Left renal cortex interstitium (tissue), 4 donors: ENCODE data around the gene DIP2C. TPM values are rescaled to one million over a fixed set of nuclear protein-coding genes. Genes with fewer than 3 reads are reported as not detected.
"Not testable (repeated sequence)": the region's sequence is repeated elsewhere in the genome, so short reads cannot be mapped to it uniquely, and the experiment has no call there.

ENCODE experiments used
- DNase-seq, 4 donors: peaks; one replicate each; pipeline ENCODE4 v3.0.0-alpha.2; 2013; ENCODE audit warnings: low read depth in 4 of 4, low spot score in 2 of 4, missing footprints in 1 of 4
- polyA plus RNA-seq, 4 donors: library from polyadenylated mRNA; unstranded; fragments of 120-200 nt; gene quantifications; one replicate each; pipeline ENCODE4 v1.2.1, GENCODE V29; 2013; ENCODE audit not compliant: insufficient read length in 4 of 4

The DIP2C gene
- polyA plus RNA-seq, 4 donors: 19.4 to 23.6 (median 20.2) TPM

DNA sequence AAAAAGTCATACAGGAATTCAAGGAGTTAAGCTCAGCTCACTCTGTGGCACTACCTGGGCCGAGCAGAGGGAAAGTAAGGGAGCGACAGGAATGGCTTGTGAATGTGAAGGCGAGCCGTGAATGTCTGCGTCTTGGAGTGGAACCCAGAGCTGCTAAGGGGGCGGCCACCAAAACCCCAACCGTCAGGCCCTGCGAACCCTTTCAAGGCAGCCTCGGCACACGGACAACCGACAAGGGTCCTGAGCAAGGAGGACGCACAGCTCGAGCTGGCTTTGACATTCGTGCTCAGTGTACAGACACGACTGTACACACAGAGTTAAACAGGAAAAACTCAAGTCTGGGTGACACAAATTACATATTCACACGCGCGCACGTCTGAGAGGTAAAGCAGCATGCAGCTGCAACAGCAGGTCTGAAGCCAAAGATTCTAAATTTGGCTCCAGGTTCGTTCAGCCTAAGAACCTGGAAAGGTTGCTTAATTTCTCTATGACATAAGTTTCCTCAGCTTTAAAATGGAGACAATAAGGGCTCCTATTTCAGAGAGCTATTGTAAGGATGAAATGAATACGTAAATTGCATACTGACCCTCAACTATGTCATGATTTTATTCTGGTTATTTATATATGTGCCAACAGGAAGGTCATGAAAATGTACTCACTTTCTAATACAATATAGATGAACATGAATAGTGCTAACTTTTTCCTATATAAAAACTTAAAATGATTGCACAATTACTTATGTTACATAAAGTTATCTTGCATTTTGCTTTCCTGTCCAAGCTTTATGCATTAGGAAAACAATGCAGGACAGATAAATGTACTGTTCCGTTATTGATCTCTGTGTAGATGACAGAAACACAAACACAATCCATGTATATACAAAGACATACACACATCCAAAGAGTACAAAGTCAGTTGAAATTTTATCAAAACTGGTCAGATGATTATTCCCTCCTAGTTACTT is 361.3 kb downstream of the DIP2C start:
- DNase-seq: no peak

- DNase-seq: no peak
Observed at GRCh38 chr10:326894-327635, 362.4 kb downstream of the DIP2C start.

- DNase-seq: no peak
Observed at GRCh38 chr10:326350-326749, 363.1 kb downstream of the DIP2C start.

DNA sequence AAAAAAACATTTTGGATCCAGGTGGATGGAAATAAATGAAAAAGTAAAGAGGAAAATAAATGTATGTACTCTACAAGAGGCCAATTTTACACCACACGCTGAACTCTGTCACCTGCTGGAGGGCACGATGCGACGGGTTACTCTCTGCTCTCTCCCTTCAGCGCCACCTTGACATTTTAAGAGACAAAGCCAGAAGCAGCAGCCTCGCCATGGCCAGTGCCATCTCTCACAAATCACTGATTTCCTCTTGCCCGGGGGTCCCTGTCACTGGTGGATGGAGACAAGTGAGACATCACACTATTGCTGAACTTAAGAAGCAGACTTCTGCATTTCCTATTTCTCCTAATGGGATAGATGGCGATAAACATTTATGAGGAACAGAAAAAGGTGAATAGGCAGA is 364.2 kb downstream of the DIP2C start:
- DNase-seq: no peak

- no peak for DNase-seq
Observed at GRCh38 chr10:324593-324992, 364.9 kb downstream of the DIP2C start.

DNA sequence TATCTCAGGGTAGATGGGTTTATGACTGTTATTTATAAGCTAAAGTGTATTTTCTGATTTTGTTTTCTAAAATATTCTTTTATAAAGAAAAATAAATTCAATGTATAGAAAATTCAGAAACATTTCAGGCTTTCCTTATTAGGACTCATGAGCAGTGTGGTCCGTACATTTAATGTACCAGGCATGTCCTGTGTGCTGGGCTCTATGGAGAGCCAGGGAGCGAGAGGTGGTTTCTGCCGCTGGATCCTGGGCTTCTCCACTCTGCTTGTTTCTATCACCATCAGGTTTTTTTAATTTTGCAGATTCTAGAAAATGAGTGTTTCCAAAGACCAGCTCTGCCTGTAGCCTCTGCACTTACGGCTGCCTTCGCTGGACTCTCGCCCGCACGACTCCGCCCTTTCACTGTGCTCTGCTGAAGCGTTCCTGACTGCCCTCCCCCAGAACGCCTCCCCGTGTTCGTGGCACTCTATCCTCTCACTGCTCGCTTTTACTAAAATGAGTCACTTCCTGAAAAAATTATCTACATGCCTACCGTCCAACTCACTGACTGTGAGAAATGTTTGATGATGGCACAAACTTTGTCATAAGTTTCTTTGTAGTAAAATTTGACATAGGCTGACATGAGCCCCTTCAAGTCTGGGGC is 365.7 kb downstream of the DIP2C start:
- DNase-seq: no peak

- DNase-seq: not testable (repeated sequence)
Observed at GRCh38 chr10:323046-323445, 366.4 kb downstream of the DIP2C start.

DNA sequence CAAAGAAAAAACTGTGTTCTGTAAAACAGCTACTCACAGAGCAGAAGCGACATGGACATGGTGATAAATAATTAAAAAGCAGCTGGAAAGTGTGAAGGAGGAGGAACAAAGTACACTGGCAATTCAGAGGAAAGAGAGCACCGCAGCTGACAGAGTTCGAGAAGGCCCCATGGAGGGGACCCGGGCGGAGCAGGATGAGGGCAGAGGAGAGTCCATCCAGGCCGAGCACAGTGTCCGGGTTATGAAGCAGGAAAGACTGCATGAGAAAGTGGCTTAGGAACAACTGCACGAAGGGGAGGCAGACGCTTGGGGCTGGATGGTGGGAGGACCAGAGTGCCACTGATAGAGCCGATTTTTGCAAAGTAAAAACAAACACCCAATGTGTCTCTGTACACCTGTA is 368.7 kb downstream of the DIP2C start:
- no peak for DNase-seq

- no peak for DNase-seq
Observed at GRCh38 chr10:317926-318325, 371.5 kb downstream of the DIP2C start.

DNA sequence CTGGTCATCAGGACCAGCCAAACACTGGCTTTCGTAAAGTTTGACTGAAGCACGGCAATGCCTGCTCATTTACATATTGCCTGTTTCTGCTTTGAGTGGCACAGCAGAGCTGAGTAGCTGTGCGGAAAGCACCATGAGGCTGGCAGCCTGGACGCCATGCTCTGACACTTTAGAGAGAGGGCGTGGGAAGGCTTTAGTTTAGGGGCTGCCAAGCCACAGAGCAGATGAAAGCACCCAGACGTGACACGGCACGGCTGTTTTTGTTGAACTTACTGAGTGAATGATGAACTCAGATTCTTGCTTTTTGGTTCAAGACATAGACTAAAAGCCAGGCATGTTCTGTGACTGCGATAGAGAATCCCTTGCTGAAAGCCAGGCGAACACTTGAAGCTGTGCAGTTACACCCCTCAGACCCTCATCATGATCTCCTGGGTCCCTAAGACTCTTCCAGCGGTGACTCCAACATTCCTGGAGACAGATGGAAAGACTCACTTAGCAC is 372.1 kb downstream of the DIP2C start:
- peak in 2 of 4 donors; percentile 35 to 63 for DNase-seq

- no peak for DNase-seq
Observed at GRCh38 chr10:316390-316789, 373.1 kb downstream of the DIP2C start.

DNA sequence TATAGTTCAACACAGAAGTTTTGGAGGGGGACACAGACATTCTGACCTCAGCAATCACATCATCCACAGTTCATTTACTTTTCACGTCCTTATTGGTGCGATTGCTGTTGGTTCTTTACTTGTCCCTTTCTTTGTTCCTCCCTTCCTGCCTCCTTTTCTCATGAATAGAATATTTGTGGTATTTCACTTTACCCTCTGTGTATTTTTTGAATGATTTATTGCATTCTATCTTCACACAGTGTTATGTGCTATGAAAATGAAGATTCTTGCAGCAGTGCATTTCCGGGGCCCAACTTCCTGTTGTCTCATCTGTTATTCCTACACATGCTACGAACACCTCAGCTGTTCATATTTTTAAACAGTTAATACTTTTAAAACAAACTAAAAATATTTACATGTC is 374.6 kb downstream of the DIP2C start:
- no peak for DNase-seq

DNA sequence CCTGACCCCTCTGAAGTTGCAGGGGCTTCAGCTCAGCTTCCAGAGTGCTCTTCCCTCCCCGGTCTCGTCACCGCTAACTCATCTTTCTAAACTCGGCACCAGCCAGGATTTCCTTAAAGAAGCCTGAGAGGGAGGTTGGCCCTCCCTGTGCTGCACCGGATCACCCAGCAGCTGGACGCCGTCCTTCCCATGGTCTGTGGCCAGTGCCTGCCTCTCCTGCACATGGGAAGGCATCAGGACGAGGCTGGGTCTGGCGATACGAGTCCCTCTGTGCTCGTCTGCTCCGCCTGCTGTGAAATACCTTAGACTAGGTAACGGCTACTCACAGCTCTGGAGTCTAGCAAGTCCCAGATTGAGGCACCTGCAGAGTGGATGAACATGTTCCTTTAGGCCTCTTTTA is 375.1 kb downstream of the DIP2C start:
- no peak for DNase-seq

DNA sequence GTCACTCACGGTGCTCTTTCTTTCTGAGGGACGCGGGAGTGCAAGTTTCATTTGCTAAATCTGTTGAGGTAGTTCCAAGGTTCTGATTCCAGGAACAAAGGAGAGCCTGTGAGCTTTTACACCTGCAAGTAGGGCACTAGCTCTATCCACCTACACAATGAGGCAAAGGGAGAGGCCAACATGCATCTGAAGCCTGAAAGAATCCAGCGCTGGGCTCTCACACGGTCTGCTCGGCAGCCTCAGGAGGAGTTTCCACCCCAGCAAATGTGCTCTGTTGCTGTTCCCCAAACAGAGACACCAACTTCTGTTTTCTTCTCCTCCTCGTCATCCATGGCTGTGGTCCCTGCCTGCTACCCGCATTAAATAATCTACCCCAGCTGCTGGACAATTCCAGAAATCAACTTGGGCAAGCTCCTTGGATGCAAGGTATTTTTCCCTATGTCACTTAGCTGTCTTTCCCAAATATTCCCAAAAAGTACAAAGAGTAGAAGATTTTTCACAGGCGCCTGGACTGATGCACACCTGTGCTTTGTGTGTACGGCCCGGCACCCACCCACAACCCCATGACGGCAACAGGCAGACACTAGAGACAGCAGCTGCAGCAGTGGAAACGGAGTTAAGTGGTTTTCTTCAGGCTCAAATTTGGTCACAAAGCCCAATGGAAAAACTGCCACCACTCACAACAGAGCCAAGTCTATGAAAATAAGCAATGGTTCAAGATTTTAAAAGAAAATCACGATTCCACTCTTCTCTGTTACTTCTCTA is 377.4 kb downstream of the DIP2C start:
- DNase-seq: no peak

DNA sequence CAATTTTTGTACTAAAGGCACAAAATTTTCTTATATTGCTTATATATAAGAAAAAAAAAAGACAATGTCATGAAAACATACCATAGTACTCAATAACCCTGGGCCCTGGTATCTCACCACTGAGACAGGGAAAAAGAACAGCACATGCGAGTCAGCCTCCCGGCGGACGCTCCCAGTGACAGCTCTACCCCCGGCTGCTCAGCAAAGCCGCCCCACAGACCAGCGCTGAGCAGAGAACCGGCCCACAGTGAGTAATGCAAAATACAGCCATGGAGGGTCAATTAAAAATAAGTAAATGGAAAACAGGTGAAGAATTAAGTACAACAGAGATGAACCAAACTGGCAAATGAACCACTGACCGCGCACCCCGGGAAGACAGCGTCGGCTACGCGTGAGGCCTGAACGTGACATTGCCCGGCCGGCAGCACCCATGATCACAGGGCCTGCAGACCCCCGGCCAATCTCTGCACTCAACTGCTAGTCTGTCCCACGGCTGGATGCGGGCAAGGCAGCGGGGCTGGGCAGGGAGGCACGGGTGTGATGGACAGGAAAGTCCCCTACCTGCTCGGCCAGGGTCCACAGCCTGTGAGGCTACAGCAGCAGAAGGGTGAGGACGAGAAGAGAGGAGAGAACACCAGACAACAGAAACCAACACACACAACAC is 378.4 kb downstream of the DIP2C start:
- DNase-seq: no peak

DNA sequence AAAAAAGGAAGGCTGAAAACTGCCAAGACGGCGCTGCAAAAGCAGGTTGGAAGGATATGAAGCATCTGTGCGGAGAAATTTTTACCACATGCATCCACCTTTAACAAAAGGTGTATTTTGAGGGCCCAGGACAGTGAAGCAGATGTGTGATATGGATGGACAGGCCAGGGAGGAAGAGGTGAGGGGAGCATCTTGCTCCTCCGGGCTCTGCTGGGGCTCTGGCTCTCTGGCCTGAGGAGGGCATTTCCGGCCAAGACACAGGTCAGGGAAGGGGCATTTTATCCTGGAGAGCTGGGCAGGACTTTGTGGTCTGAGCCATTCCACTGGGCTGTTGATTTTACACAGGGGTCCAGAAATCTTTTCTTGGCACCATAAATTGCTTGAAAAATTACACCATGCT is 379.1 kb downstream of the DIP2C start:
- DNase-seq: no peak

DNA sequence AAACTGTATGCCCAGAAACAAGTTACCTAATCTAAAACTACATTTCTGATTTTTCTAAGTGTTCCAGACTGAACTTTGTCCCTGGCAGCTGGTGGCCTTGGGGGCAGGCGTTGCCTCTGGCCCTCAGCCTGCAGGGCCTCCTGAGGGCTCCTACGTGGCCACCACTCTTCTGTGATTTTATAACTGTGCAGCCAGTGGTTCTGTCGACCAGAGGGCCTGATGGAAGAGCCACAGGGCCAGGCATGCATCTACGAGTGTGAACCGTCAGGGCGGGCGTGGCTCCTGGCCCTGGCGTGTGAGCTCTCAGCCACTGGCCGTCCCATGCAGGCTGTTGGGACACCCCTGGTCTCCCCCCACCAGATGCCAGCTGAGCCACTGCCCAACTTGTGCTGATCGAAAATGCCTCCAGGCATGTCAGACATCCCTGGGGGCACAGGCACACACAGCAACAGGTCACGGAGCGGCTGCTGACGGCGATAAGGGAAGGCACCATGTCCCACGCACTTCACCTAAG is 380.8 kb downstream of the DIP2C start:
- no peak for DNase-seq

DNA sequence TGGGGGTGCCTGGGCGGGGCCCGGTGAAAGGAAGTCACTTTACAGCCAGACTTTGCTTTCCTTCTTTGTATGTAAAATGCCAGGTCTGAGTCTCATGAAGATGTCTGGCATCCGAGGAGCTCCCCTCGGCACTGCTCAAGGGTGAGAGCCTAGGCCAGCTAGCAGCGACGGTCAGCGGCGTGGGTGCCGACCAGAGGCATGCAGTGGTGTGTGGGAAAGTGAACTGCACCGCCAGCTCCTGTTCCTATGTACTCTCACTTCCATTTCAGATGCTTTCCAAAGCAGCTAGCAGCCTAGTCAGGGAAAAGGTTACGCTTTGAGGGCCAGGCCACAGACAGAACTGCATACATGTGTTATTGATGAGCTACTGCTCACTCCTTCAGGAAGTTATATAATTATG is 381.4 kb downstream of the DIP2C start:
- DNase-seq: no peak

DNA sequence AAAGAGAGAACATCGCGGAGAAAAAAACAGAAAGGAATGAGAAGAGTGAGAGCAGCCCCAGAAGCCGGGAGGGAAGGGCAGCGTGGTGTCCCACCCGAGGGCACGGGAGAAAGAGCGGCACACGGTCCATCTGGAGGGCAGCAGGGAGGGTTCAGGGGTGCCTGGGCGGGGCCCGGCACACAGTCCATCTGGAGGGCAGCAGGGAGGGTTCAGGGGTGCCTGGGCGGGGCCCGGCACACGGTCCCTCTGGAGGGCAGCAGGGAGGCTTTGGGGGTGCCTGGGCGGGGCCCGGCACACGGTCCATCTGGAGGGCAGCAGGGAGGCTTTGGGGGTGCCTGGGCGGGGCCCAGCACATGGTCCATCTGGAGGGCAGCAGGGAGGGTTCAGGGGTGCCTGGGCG is 381.8 kb downstream of the DIP2C start:
- DNase-seq: no peak
